ENCODE data around the gene CLIC4. TPM values are rescaled to one million over a fixed set of nuclear protein-coding genes. Genes with fewer than 3 reads are reported as not detected.
"Not testable (repeated sequence)": the region's sequence is repeated elsewhere in the genome, so short reads cannot be mapped to it uniquely, and the experiment has no call there.

Gene CLIC4
- total RNA-seq, 4 donors from 2014 or later = 399 to 688 (median 564) TPM

DNA sequence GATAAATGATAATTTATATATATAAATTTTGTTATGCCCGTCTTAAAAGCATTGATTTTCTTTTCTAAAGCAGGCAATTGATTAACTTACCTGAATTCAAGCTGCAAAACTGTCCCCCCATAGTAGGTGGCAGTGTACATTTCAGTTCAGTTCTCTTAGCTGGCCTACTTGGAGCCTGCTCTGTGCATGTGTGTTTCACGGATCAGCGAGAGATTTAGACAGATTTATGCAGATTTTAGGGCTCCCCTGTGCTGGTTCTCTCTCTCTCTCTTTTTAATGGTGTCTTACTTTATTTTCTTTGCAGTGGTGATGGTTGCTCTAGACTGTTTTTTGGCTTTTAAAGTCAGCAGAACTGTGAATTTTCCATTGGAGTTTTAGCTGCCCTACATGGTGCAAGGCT, 30.7 kb downstream of the CLIC4 start:
- no peak for DNase-seq (ENCODE audit: low spot score in 2 of 2)
- H3K27me3 ChIP-seq = no peaks in the 10 kb centered on the region
- H3K36me3 ChIP-seq = peaks cover 0 to 9% (median 0%) of the 10 kb centered on the region in 3 donors
- H3K9me3 ChIP-seq = no peaks in the 10 kb centered on the region
- H3K27ac ChIP-seq = peak overlapping the region in 2 of 4 donors; percentile 21 to 53
- 70 to 77% methylated on average over 3 of the region's 3 CpGs for WGBS, 2 donors
- peaks cover 0 to 78% (median 34%) of the 10 kb centered on the region in 4 donors for H3K4me1 ChIP-seq
- TF ChIP-seq POLR2A (IDR thresholded peaks at IDR 0.05) (no peak), EP300 (IDR thresholded peaks at IDR 0.05) (no peak)
- TF ChIP-seq, protein P1, sequence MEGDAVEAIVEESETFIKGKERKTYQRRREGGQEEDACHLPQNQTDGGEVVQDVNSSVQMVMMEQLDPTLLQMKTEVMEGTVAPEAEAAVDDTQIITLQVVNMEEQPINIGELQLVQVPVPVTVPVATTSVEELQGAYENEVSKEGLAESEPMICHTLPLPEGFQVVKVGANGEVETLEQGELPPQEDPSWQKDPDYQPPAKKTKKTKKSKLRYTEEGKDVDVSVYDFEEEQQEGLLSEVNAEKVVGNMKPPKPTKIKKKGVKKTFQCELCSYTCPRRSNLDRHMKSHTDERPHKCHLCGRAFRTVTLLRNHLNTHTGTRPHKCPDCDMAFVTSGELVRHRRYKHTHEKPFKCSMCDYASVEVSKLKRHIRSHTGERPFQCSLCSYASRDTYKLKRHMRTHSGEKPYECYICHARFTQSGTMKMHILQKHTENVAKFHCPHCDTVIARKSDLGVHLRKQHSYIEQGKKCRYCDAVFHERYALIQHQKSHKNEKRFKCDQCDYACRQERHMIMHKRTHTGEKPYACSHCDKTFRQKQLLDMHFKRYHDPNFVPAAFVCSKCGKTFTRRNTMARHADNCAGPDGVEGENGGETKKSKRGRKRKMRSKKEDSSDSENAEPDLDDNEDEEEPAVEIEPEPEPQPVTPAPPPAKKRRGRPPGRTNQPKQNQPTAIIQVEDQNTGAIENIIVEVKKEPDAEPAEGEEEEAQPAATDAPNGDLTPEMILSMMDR (IDR thresholded peaks at IDR 0.05) = no peak
- no peak overlapping the region for H3K4me3 ChIP-seq

DNA sequence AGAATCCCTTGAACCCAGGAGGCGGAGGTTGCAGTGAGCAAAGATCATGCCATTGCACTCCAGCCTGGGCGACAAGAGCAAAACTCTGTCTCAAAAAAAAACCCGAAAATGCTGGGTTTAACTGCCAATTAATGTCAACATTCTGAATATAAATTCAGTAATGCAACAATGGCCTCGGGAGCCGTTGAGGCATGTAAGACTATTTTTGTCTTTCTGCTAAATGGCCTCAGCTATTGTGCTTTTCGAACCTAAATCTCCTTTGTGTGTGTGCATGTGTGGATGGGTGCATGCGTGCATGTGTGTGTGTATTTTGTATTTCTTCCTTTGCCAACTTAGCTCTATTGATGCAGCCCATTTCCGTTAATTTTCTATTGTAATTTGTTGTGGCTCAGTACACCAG, 31.6 kb downstream of the CLIC4 start:
- H3K27me3 ChIP-seq = no peaks in the 10 kb centered on the region
- H3K4me3 ChIP-seq = no peak overlapping the region
- peak overlapping the region in 2 of 4 donors; percentile 64 for H3K27ac ChIP-seq
- TF ChIP-seq, protein P1 (IDR thresholded peaks at IDR 0.05) = no peak
- no peak for TF ChIP-seq POLR2A (IDR thresholded peaks at IDR 0.05)
- peak in 1 of 2 donors; percentile 23 for TF ChIP-seq EP300 (IDR thresholded peaks at IDR 0.05)
- H3K4me1 ChIP-seq = peaks cover 0 to 76% (median 30%) of the 10 kb centered on the region in 4 donors
- WGBS, 2 donors = 58 to 74% methylated on average over 8 of the region's 8 CpGs
- H3K36me3 ChIP-seq = peaks cover 0 to 9% (median 0%) of the 10 kb centered on the region in 3 donors
- DNase-seq (ENCODE audit: low spot score in 2 of 2) = no peak
- H3K9me3 ChIP-seq = no peaks in the 10 kb centered on the region

DNA sequence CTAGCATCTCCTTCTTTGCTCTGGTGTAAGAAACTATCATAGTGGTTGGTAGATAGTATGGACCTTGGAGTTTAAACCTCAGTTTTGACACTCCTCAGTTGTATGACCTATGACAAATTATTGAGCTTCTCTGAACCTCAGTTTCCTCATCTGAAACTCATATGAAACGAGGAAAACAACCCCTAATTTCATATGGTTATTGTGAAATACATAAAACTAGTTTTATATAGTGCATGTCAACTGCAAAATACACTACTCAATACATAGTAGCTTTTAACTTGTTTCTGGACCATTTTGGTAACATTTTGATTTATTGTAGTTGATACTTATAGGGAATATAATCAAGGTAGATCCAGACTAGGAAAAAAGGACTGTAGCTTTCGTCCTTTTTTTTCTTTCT, 32.9 kb downstream of the CLIC4 start:
- no peak for TF ChIP-seq POLR2A (IDR thresholded peaks at IDR 0.05)
- TF ChIP-seq EP300 (IDR thresholded peaks at IDR 0.05) = no peak
- TF ChIP-seq, protein P1 (IDR thresholded peaks at IDR 0.05) = no peak
- no peaks in the 10 kb centered on the region for H3K27me3 ChIP-seq
- WGBS, 2 donors = 74 to 84% methylated on average over 2 of the region's 2 CpGs
- peaks cover 0 to 78% (median 24%) of the 10 kb centered on the region in 4 donors for H3K4me1 ChIP-seq
- peaks cover 0 to 9% (median 0%) of the 10 kb centered on the region in 3 donors for H3K36me3 ChIP-seq
- no peaks in the 10 kb centered on the region for H3K9me3 ChIP-seq
- H3K4me3 ChIP-seq = no peak overlapping the region
- no peak for DNase-seq (ENCODE audit: low spot score in 2 of 2)
- H3K27ac ChIP-seq = peak overlapping the region in 2 of 4 donors; percentile 64

GRCh38 chr1:24779199-24779598, 34.0 kb downstream of the CLIC4 start:
- Histone ChIP-seq H3K27ac (peak overlapping the region in 2 of 4 donors; percentile 64), H3K4me1 (peaks cover 0 to 81% (median 24%) of the 10 kb centered on the region in 4 donors)
- not testable (repeated sequence) for H3K27me3 ChIP-seq; H3K9me3 ChIP-seq; H3K36me3 ChIP-seq; H3K4me3 ChIP-seq; DNase-seq (ENCODE audit: low spot score in 2 of 2)
- WGBS, 2 donors = 80 to 82% methylated on average over 8 of the region's 8 CpGs

DNA sequence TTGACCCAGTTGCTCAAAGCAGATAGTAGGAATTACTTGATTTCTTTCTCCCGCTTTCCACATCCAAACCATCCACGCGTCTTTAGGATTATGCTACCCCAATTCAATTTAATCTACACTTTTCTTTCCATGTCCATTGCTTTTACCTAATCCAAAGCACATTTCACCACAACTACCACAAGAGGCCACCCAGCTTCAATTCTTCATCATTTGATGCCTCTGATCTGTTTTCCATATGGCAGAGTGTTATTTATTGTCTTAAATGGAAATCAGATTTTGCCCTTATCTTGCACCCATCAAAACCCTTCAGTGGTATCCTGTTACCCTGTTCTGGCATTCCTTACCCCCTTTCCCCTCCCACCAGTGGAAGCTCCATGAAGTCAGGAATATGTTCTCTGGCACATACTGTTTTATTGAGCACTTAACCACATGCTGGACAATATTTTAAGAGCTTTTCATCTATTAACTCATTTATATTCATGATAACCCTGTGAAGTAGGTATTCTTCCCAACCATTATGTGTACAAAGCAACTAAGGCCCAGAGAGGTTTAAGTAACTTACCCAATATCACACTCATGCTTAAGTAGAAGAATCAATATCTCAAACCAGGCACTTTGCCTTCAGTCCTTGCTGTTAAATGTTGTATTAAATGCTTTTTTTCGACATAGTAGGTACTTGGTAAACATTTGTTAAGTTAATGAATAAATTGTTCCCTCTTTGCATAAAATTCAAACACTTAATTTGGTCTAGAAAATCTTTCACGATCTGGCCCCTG, 34.6 kb downstream of the CLIC4 start:
- Histone ChIP-seq H3K4me1 (peaks cover 0 to 79% (median 26%) of the 10 kb centered on the region in 4 donors), H3K36me3 (no peaks in the 10 kb centered on the region), H3K27me3 (no peaks in the 10 kb centered on the region), H3K27ac (peak overlapping the region in 2 of 4 donors; percentile 64), H3K4me3 (no peak overlapping the region), H3K9me3 (no peaks in the 10 kb centered on the region)
- DNase-seq (ENCODE audit: low spot score in 2 of 2) = no peak
- 94 to 95% methylated on average over 5 of the region's 5 CpGs for WGBS, 2 donors
- TF ChIP-seq EP300 (IDR thresholded peaks at IDR 0.05) (no peak), POLR2A (IDR thresholded peaks at IDR 0.05) (no peak)
- TF ChIP-seq, protein P1 (IDR thresholded peaks at IDR 0.05) = no peak

DNA sequence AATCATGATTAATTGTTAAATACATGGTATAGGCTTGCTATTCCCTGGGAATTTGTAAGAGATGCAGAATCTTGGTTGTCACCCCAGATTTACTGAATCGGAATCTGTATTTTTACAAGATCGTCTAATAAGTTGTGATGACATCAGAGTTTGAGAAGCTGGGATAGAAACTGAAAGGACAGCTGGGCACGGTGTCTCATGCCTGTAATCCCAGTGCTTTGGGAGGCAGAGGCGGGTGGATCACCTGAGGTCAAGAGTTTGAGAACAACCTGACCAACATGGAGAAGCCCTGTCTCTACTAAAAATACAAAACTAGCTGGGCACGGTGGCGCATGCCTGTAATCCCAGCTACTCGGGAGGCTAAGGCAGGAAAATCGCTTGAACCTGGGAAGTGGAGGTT, 35.4 kb downstream of the CLIC4 start:
- H3K4me3 ChIP-seq; H3K27me3 ChIP-seq; H3K9me3 ChIP-seq; H3K36me3 ChIP-seq; DNase-seq (ENCODE audit: low spot score in 2 of 2): not testable (repeated sequence)
- WGBS, 2 donors = 83 to 87% methylated on average over 8 of the region's 8 CpGs
- peaks cover 0 to 86% (median 23%) of the 10 kb centered on the region in 4 donors for H3K4me1 ChIP-seq
- peak overlapping the region in 2 of 4 donors; percentile 64 for H3K27ac ChIP-seq

Measured in tibial nerve (tissue), 4 donors.